K562 (cell line): ENCODE results near the gene TBC1D20. TPM values are rescaled to one million over a fixed set of nuclear protein-coding genes. Genes with fewer than 3 reads are reported as not detected.
"Not testable (repeated sequence)": the region's sequence is repeated elsewhere in the genome, so short reads cannot be mapped to it uniquely, and the experiment has no call there.

Experiments used
- ATAC-seq: fragments of 200-7000 bp; cut with Tn5 transposase; 3 replicates; pipeline ENCODE4 v1.9.1; 2020; ENCODE audit warnings: moderate library complexity
- BruUV-seq: library from RNA; stranded (reverse); fragments of 400-500 nt; replicated peaks from 2 replicates; lab custom pipeline; 2021; lab: Mats Ljungman, UMichigan
- CTCF ChIA-PET: fragments of 300-600 bp; formaldehyde crosslinking; extraction: SDS; loops from one replicate; lab custom pipeline; 2021; ENCODE audit warnings: low intra/inter-chr PET ratio; lab: Yijun Ruan, JAX
- POLR2A ChIA-PET: fragments of 300-600, 350-650 bp; sonication (Branson Sonifier 250); formaldehyde crosslinking; extraction: SDS; loops from one replicate; lab custom pipeline; 2021; ENCODE audit warnings: antibody characterized with exemption, inconsistent platforms; lab: Yijun Ruan, JAX
- DNase-seq, 4 experiments: peaks; one replicate each; pipeline versions ENCODE4 v3.0.0 to v3.0.0-alpha.2; 2011 to 2018; ENCODE audit warnings: low spot score in 3 of 4, mixed read lengths in 3 of 4; ENCODE audit errors: extremely low read depth in 1 of 4
- FAIRE-seq: peaks from 2 replicates; lab custom pipeline; 2011; peaks lifted over from hg19 to GRCh38; lab: Jason Lieb, UNC
- H2AFZ ChIP-seq: 2 replicates; pipeline ENCODE4 v1.6.0; 2011; ENCODE audit warnings: low read depth, low read length, control low read depth, inconsistent platforms
- H3K27ac ChIP-seq: fragments of 200-600 bp; 3 replicates; pipeline ENCODE4 v1.8.0; 2011; ENCODE audit warnings: low read depth, mild to moderate bottlenecking, control low read depth, inconsistent platforms, low read length, moderate library complexity, mixed read lengths; ENCODE audit errors: extremely low read depth
- H3K27me3 ChIP-seq, 2 experiments: fragments of 300-600 bp in 1 of 2; 2 replicates in 1 of 2; 3 replicates in 1 of 2; pipeline versions ENCODE4 v1.6.0 to v1.8.0; 2011; ENCODE audit warnings: inconsistent platforms in 2 of 2, low read length in 2 of 2, mild to moderate bottlenecking in 1 of 2, mixed read lengths in 1 of 2, moderate library complexity in 1 of 2; ENCODE audit not compliant: control insufficient read depth in 2 of 2, insufficient read depth in 2 of 2
- H3K36me3 ChIP-seq: fragments of 300-600 bp; 3 replicates; pipeline ENCODE4 v1.8.0; 2011; ENCODE audit warnings: mild to moderate bottlenecking, low read length, inconsistent platforms; ENCODE audit not compliant: control insufficient read depth, insufficient read depth
- H3K4me1 ChIP-seq, 2 experiments: fragments of 200-600 bp in 1 of 2; replicated peaks in 1 of 2; 2 replicates in 1 of 2; 3 replicates in 1 of 2; pipeline versions ENCODE4 v1.5.1 to v1.8.0; 2011; ENCODE audit warnings: inconsistent platforms in 2 of 2, low read length in 2 of 2, mild to moderate bottlenecking in 1 of 2, mixed read lengths in 1 of 2, moderate library complexity in 1 of 2; ENCODE audit not compliant: control insufficient read depth in 2 of 2, insufficient read depth in 2 of 2
- H3K4me2 ChIP-seq: 2 replicates; pipeline ENCODE4 v1.6.1; 2011; ENCODE audit warnings: low read length, control low read depth, inconsistent platforms, mixed read lengths; ENCODE audit not compliant: insufficient read depth
- H3K4me3 ChIP-seq: fragments of 200-600 bp; sonication (generic), shearing (Covaris generic); 2 replicates; pipeline ENCODE4 v1.5.1; 2016; ENCODE audit warnings: control low read depth, inconsistent platforms
- H3K79me2 ChIP-seq: fragments of 200-600 bp; 3 replicates; pipeline ENCODE4 v1.8.0; 2011; ENCODE audit warnings: low read length, inconsistent platforms; ENCODE audit not compliant: control insufficient read depth, insufficient read depth
- H3K9ac ChIP-seq, 2 experiments: 2 replicates each; pipeline versions ENCODE4 v1.6.0 to v1.6.1; 2011; ENCODE audit warnings: low read depth in 2 of 2, low read length in 2 of 2, control low read depth in 1 of 2, inconsistent platforms in 1 of 2, mild to moderate bottlenecking in 1 of 2, mixed read lengths in 1 of 2; ENCODE audit not compliant: insufficient read depth in 1 of 2
- H3K9me1 ChIP-seq: one replicate; pipeline ENCODE4 v1.6.0; 2011; ENCODE audit warnings: inconsistent platforms, mild to moderate bottlenecking, low read length, moderate library complexity; ENCODE audit not compliant: control insufficient read depth, insufficient read depth
- H3K9me3 ChIP-seq: replicated peaks from 2 replicates; pipeline ENCODE4 v1.5.1; 2011; ENCODE audit warnings: low read depth, low read length, inconsistent platforms; ENCODE audit not compliant: control insufficient read depth, insufficient read depth
- H4K20me1 ChIP-seq: replicated peaks from 2 replicates; pipeline ENCODE4 v1.6.1; 2011; ENCODE audit warnings: low read length, inconsistent platforms, mixed read lengths; ENCODE audit not compliant: control insufficient read depth, insufficient read depth
- ARID1B ChIP-seq: fragments of 450-650 bp; IDR thresholded peaks from 2 replicates; pipeline ENCODE4 v1.6.1; 2016; ENCODE audit warnings: antibody characterized with exemption, mild to moderate bottlenecking, inconsistent platforms
- ATF7 ChIP-seq: fragments of 450-650 bp; IDR thresholded peaks from 2 replicates; pipeline ENCODE4 v1.7.1; 2014; ENCODE audit warnings: mild to moderate bottlenecking, moderate library complexity
- KDM2B ChIP-seq: fragments of 250-450 bp; sonication (Bioruptor Pico); IDR thresholded peaks from 2 replicates; pipeline ENCODE4 v1.8.0; 2021; ENCODE audit warnings: mild to moderate bottlenecking, moderate library complexity
- NFXL1 ChIP-seq: fragments of 450-650 bp; formaldehyde crosslinking; IDR thresholded peaks from 2 replicates; pipeline ENCODE4 v1.4.0; 2021; ENCODE audit warnings: mild to moderate bottlenecking
- RCOR1 ChIP-seq, 2 experiments: IDR thresholded peaks; 2 replicates each; pipeline ENCODE4 v1.6.1; 2012; ENCODE audit warnings: low read depth in 2 of 2, low read length in 2 of 2, borderline replicate concordance in 1 of 2, improper control_type of control experiment in 1 of 2
- RFX5 ChIP-seq: IDR thresholded peaks from 2 replicates; pipeline ENCODE4 v1.6.1; 2011; ENCODE audit warnings: low read depth, mild to moderate bottlenecking, improper control_type of control experiment, low read length
- SRSF3 ChIP-seq: fragments of 200-400 bp; formaldehyde crosslinking; IDR thresholded peaks from 2 replicates; pipeline ENCODE4 v1.6.1; 2016; ENCODE audit warnings: mild to moderate bottlenecking, low read length, moderate library complexity; ENCODE audit not compliant: insufficient read depth
- ZC3H8 ChIP-seq: fragments of 450-650 bp; IDR thresholded peaks from 2 replicates; pipeline ENCODE4 v1.6.1; 2017
- WGBS: fragments of 100-300 bp; shearing (Covaris generic); methylation state at CpG from one replicate; pipeline ENCODE4 v1.1.6; 2016; ENCODE audit warnings: low coverage, mixed read lengths; ENCODE audit not compliant: insufficient coverage; ENCODE audit errors: missing lambda C conversion rate; 5-methylcytosine and 5-hydroxymethylcytosine counted together
- in situ Hi-C: fragments of 300-500 bp; cut with MboI; formaldehyde crosslinking; loops from 4 replicates; pipeline ENCODE4 v1.15.0; 2018; ENCODE audit warnings: inconsistent platforms, mixed read lengths
- intact Hi-C: fragments of 100-400 bp; cut with micrococcal nuclease; formaldehyde crosslinking; loops from 2 replicates; pipeline ENCODE4 v1.14.2; 2022
- polyA plus RNA-seq, 8 experiments: library from polyadenylated mRNA; depleted of rRNA in 4 of 8; stranded (reverse) in 5 of 8; unstranded in 3 of 8; fragments of >200 nt; fragmentation: Nextera tagmentation in 2 of 8; fragmentation: Illumina TruSeq in 1 of 8; extraction: Ambion mirVana in 2 of 8; extraction: Trizol in 1 of 8; gene quantifications; 2 replicates each; pipeline versions ENCODE4 v1.2.1 to v1.2.3, GENCODE V29; 2011 to 2014; ENCODE audit warnings: inconsistent platforms in 1 of 8, missing spikeins in 1 of 8
- total RNA-seq, 7 experiments: library from RNA; depleted of rRNA in 6 of 7; stranded (reverse); fragments of >200 nt in 6 of 7; fragmentation: Illumina TruSeq in 2 of 7; extraction: Trizol in 2 of 7; gene quantifications; 2 replicates each; pipeline versions ENCODE4 v1.2.1 to v1.2.3, GENCODE V29; 2011 to 2021; ENCODE audit warnings: low replicate concordance in 1 of 7

TBC1D20 gene
- total and polyA plus RNA-seq, 9 of the 15 experiments (the other 6 are each of a cell fraction or from before 2014, with no cell fraction given): 7.0 to 25.3 (median 15.1) TPM

DNA sequence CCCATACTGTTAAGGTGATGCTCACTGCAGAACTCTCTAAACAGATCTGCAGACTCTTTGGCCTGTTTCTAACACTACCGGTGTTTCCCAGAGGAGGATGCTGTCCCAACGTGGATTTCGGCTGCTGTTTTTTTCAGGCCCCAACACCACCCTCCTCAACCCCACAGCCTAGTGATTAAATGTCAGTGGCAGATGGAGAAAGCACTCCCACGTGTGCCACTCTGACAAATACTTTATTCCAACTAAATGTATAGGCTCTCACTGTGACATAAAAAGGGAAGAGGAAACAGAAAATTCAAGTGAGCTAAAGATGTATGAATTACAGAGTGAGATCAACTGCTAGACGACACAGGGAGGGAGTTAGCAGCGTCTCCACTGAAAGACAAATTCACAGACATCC lies 3.6 kb downstream of the TBC1D20 start:
- no peak overlapping the region for H2AFZ ChIP-seq
- no peak overlapping the region for H3K4me2 ChIP-seq
- no peak overlapping the region for H3K4me3 ChIP-seq
- peaks cover 4 to 21% of the 10 kb centered on the region in 2 experiments; a peak in 4 of 5 replicates for H3K4me1 ChIP-seq
- POLR2A ChIA-PET: no interaction called here
- H3K9me3 ChIP-seq: no peaks in the 10 kb centered on the region
- H3K36me3 ChIP-seq: peaks cover 20% of the 10 kb centered on the region; the same call in 2 of the 3 replicates
- in situ Hi-C loops: no loop called here
- H3K27ac ChIP-seq: no peak overlapping the region
- no peak for ATAC-seq
- H3K79me2 ChIP-seq: peaks cover 78% of the 10 kb centered on the region
- H3K9ac ChIP-seq: no peak overlapping the region
- H4K20me1 ChIP-seq: peaks cover 16% of the 10 kb centered on the region
- no peaks in the 10 kb centered on the region for H3K9me1 ChIP-seq
- CTCF ChIA-PET: no interaction called here
- no peak for TF ChIP-seq SRSF3
- BruUV-seq: no TSS peak
- intact Hi-C loops: no loop called here
- FAIRE-seq: no peak
- no peaks in the 10 kb centered on the region for H3K27me3 ChIP-seq
- 51% methylated on average over 6 of the region's 6 CpGs for WGBS
- DNase-seq: no peak

DNA sequence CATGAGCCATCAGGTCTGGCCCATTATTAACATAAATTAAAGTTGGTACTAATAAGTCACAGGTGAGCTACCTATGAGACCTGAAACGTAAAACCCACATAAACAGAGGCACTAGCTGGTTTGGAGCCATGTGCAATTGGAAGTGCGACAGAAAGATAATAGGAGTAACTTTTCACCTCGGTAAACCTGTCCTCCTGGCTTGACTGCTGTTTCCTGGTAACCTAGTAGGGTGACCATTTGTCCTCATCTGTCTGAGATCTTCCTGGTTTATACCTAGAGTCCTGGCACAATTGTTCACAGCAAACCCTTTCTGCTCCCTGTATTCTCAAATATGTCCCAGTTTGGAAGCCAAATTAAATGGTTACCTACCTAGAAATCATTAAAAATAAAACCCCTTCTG lies 7.4 kb downstream of the TBC1D20 start:
- in situ Hi-C loops: no loop called here
- no peak overlapping the region for H3K27ac ChIP-seq
- ATAC-seq (no peak), FAIRE-seq (no peak), DNase-seq (no peak)
- no peaks in the 10 kb centered on the region for H3K9me1 ChIP-seq
- no peak for TF ChIP-seq ARID1B
- no peak for TF ChIP-seq KDM2B (CRISPR knock-in tag)
- no peak for TF ChIP-seq ZC3H8
- TF ChIP-seq RFX5: no peak
- TF ChIP-seq ATF7: no peak
- TF ChIP-seq NFXL1: no peak
- TF ChIP-seq RCOR1 (IDR thresholded peaks at IDR 0.05; ENCODE audit: borderline replicate concordance in 1 of 2, low read depth in 2 of 2, low read length in 2 of 2): no peak
- peaks cover 0 to 13% of the 10 kb centered on the region in 2 experiments; a peak in 4 of 5 replicates for H3K4me1 ChIP-seq
- peaks cover 22% of the 10 kb centered on the region; the same call in 2 of the 3 replicates for H3K36me3 ChIP-seq
- peaks cover 86% of the 10 kb centered on the region for H3K79me2 ChIP-seq
- no peaks in the 10 kb centered on the region for H3K9me3 ChIP-seq
- H3K9ac ChIP-seq: no peak overlapping the region
- H3K27me3 ChIP-seq: no peaks in the 10 kb centered on the region
- no TSS peak for BruUV-seq
- H3K4me2 ChIP-seq: no peak overlapping the region
- H3K4me3 ChIP-seq: no peak overlapping the region
- ChIA-PET POLR2A (interaction anchor here (1.0 kb wide), 1 partner anchor 10 kb away, joined by 3 read pairs; no protein-coding TSS in a partner anchor), CTCF (no interaction called here)
- peaks cover 8% of the 10 kb centered on the region for H4K20me1 ChIP-seq
- intact Hi-C loops: no loop called here
- WGBS: 72% methylated on average over 3 of the region's 3 CpGs
- H2AFZ ChIP-seq: no peak overlapping the region

DNA sequence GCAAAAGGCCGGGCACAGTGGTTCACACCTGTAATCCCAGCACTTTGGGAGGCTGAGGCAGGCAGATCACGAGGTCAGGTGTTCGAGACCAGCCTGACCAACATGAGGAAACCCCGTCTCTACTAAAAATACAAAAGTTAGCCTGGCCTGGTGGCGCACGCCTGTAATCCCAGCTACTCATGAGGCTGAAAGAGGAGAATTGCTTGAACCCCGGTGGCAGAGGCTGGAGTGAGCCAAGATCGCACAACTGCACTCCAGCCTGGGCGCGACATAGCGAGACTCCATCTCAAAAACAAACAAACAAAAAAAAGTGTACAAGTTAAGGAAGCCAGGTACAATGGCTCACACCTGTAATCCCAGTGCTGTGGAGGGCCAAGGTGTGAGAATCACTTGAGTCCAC lies 10.3 kb downstream of the TBC1D20 start:
- H3K27ac ChIP-seq, CTCF ChIA-PET, POLR2A ChIA-PET, H2AFZ ChIP-seq, H3K9me3 ChIP-seq, H4K20me1 ChIP-seq, intact Hi-C loops, H3K27me3 ChIP-seq, H3K4me3 ChIP-seq, H3K9ac ChIP-seq, DNase-seq, in situ Hi-C loops, H3K9me1 ChIP-seq, H3K4me1 ChIP-seq, FAIRE-seq, H3K4me2 ChIP-seq, ATAC-seq, BruUV-seq: not testable (repeated sequence)
- H3K79me2 ChIP-seq: peaks cover 73% of the 10 kb centered on the region
- WGBS: 83% methylated on average over 9 of the region's 11 CpGs
- H3K36me3 ChIP-seq: peaks cover 11% of the 10 kb centered on the region; the same call in 2 of the 3 replicates
